Measurements from ENCODE around the gene IRF4. TPM values are rescaled to one million over a fixed set of nuclear protein-coding genes. Genes with fewer than 3 reads are reported as not detected.
"Not testable (repeated sequence)": the region's sequence is repeated elsewhere in the genome, so short reads cannot be mapped to it uniquely, and the experiment has no call there.

IRF4 gene
- polyA plus RNA-seq, 1 of the 3 experiments (the other 2 are of a cell fraction): not detected

DNA sequence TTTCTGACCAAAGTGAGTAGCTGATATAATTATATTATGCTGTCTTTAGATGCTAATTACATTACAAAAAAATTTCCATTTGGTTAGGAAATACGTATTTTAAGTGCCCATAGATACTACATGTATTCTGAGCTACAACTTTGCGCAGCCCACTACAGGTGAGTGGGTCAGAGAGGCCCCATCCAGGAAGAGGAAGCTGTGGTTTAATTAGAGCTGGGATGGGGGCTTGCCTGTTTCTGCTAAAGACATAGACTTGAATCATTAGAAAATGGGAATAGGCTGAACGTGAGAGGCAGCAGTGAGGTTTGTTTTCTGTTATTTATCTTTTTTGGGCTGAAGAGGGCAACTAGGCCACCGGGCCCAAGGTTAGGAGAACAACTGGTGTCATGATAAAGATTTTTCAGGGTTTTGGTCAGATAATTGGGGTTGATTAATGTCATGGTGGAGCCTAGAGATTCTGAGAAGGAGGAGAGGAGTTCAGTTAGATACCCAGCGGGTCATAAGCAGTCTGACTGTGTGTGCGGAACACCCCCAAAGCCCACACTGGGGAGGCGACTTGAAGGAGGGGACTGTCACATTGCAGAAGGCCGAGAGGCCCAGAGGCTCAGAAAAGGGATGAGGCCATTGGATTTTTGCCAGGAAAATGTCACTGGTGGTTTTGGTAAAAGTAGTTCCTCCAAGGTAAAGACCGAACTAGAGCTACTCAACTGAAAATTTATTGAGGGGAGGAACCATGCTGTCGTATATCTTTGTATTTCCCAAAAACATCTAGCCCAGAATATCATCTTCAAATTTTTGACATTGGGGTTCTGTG, 14.5 kb upstream of the IRF4 start:
- H3K4me3 ChIP-seq (ENCODE audit: low read depth in 2 of 2, low read length in 1 of 2): no peak overlapping the region
- no peak overlapping the region for H2AFZ ChIP-seq (ENCODE audit: low read depth)
- ChIA-PET CTCF (interaction anchor here (0.9 kb wide), 1 partner anchor 43 kb away, joined by 4 read pairs; no protein-coding TSS in a partner anchor), POLR2A (no interaction called here)
- no peaks in the 10 kb centered on the region for H3K9me2 ChIP-seq
- no peak overlapping the region for H3K9ac ChIP-seq
- H3K36me3 ChIP-seq (replicated peaks in 1 of 2; ENCODE audit: control insufficient read depth in 1 of 2, insufficient read depth in 2 of 2, low read length in 1 of 2): no peaks in the 10 kb centered on the region
- no peak overlapping the region for H3K4me2 ChIP-seq
- TF ChIP-seq JUND (IDR thresholded peaks at IDR 0.05) (no peak), SMC3 (IDR thresholded peaks at IDR 0.05; ENCODE audit: low read depth, low read length) (no peak), GATA2 (CRISPR knock-in tag; IDR thresholded peaks at IDR 0.05) (no peak), POLR2AphosphoS5 (IDR thresholded peaks at IDR 0.05; ENCODE audit: low read depth, low read length) (no peak), TEAD4 (IDR thresholded peaks at IDR 0.05; ENCODE audit: borderline replicate concordance, insufficient read depth) (no peak), RXRA (IDR thresholded peaks at IDR 0.05; ENCODE audit: borderline replicate concordance, low read depth) (no peak), FOXJ3 (CRISPR knock-in tag; IDR thresholded peaks at IDR 0.05) (no peak), EZH2phosphoT487 (IDR thresholded peaks at IDR 0.05; ENCODE audit: borderline replicate concordance, low read depth) (no peak), NRF1 (IDR thresholded peaks at IDR 0.05; ENCODE audit: low read depth, low read length) (no peak), FOXM1 (IDR thresholded peaks at IDR 0.05; ENCODE audit: low read depth) (no peak), PBX3 (IDR thresholded peaks at IDR 0.05) (no peak), RAD21 (IDR thresholded peaks at IDR 0.05; ENCODE audit: low read length) (no peak), USF1 (IDR thresholded peaks at IDR 0.05; ENCODE audit: borderline replicate concordance, low read depth) (no peak), NFIC (IDR thresholded peaks at IDR 0.05; ENCODE audit: borderline replicate concordance) (no peak), MXI1 (IDR thresholded peaks at IDR 0.05; ENCODE audit: low read depth, low read length) (no peak), RCOR1 (IDR thresholded peaks at IDR 0.05; ENCODE audit: low read length) (no peak), ELF1 (IDR thresholded peaks at IDR 0.05) (no peak)
- TF ChIP-seq, protein P1, sequence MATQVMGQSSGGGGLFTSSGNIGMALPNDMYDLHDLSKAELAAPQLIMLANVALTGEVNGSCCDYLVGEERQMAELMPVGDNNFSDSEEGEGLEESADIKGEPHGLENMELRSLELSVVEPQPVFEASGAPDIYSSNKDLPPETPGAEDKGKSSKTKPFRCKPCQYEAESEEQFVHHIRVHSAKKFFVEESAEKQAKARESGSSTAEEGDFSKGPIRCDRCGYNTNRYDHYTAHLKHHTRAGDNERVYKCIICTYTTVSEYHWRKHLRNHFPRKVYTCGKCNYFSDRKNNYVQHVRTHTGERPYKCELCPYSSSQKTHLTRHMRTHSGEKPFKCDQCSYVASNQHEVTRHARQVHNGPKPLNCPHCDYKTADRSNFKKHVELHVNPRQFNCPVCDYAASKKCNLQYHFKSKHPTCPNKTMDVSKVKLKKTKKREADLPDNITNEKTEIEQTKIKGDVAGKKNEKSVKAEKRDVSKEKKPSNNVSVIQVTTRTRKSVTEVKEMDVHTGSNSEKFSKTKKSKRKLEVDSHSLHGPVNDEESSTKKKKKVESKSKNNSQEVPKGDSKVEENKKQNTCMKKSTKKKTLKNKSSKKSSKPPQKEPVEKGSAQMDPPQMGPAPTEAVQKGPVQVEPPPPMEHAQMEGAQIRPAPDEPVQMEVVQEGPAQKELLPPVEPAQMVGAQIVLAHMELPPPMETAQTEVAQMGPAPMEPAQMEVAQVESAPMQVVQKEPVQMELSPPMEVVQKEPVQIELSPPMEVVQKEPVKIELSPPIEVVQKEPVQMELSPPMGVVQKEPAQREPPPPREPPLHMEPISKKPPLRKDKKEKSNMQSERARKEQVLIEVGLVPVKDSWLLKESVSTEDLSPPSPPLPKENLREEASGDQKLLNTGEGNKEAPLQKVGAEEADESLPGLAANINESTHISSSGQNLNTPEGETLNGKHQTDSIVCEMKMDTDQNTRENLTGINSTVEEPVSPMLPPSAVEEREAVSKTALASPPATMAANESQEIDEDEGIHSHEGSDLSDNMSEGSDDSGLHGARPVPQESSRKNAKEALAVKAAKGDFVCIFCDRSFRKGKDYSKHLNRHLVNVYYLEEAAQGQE (IDR thresholded peaks at IDR 0.05; ENCODE audit: low read depth, low read length): no peak
- TF ChIP-seq, protein P2, sequence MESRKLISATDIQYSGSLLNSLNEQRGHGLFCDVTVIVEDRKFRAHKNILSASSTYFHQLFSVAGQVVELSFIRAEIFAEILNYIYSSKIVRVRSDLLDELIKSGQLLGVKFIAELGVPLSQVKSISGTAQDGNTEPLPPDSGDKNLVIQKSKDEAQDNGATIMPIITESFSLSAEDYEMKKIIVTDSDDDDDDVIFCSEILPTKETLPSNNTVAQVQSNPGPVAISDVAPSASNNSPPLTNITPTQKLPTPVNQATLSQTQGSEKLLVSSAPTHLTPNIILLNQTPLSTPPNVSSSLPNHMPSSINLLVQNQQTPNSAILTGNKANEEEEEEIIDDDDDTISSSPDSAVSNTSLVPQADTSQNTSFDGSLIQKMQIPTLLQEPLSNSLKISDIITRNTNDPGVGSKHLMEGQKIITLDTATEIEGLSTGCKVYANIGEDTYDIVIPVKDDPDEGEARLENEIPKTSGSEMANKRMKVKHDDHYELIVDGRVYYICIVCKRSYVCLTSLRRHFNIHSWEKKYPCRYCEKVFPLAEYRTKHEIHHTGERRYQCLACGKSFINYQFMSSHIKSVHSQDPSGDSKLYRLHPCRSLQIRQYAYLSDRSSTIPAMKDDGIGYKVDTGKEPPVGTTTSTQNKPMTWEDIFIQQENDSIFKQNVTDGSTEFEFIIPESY (IDR thresholded peaks at IDR 0.05; ENCODE audit: borderline replicate concordance, low read depth): no peak
- no peaks in the 10 kb centered on the region for H3K9me3 ChIP-seq
- no peaks in the 10 kb centered on the region for H3K79me2 ChIP-seq (ENCODE audit: insufficient read depth)
- H4K20me1 ChIP-seq (ENCODE audit: insufficient read depth): no peaks in the 10 kb centered on the region
- WGBS (ENCODE audit: low lambda C conversion rate): 20% methylated on average over 10 of the region's 10 CpGs
- H3F3A ChIP-seq (replicated peaks; ENCODE audit: insufficient read depth): no peaks in the 10 kb centered on the region
- no peak for DNase-seq
- no peaks in the 10 kb centered on the region for H3K4me1 ChIP-seq (ENCODE audit: control insufficient read depth in 1 of 2, insufficient read depth in 2 of 2, low read depth in 1 of 2, low read length in 1 of 2)
- peaks cover 100% of the 10 kb centered on the region for H3K27me3 ChIP-seq (ENCODE audit: insufficient read depth)
- H3K27ac ChIP-seq (ENCODE audit: low read depth in 2 of 2, low read length in 1 of 2): no peak overlapping the region

GRCh38 chr6:377641-378020, 13.9 kb upstream of the IRF4 start:
- POLR2A ChIA-PET; H3K9me3 ChIP-seq; H3K79me2 ChIP-seq (ENCODE audit: insufficient read depth); H3K36me3 ChIP-seq (replicated peaks in 1 of 2; ENCODE audit: control insufficient read depth in 1 of 2, insufficient read depth in 2 of 2, low read length in 1 of 2); H3K4me2 ChIP-seq; H3K4me1 ChIP-seq (ENCODE audit: control insufficient read depth in 1 of 2, insufficient read depth in 2 of 2, low read depth in 1 of 2, low read length in 1 of 2); H2AFZ ChIP-seq (ENCODE audit: low read depth); H3K9me2 ChIP-seq; CTCF ChIA-PET; H3K4me3 ChIP-seq (ENCODE audit: low read depth in 2 of 2, low read length in 1 of 2); H4K20me1 ChIP-seq (ENCODE audit: insufficient read depth); H3F3A ChIP-seq (replicated peaks; ENCODE audit: insufficient read depth); H3K27ac ChIP-seq (ENCODE audit: low read depth in 2 of 2, low read length in 1 of 2); DNase-seq; H3K9ac ChIP-seq: not testable (repeated sequence)
- peaks cover 100% of the 10 kb centered on the region for H3K27me3 ChIP-seq (ENCODE audit: insufficient read depth)
- WGBS (ENCODE audit: low lambda C conversion rate): 24% methylated on average over 13 of the region's 13 CpGs

Data from SK-N-SH (cell line).